B cell (primary cell): ENCODE data around the gene PTGER2. TPM values are rescaled to one million over a fixed set of nuclear protein-coding genes. Genes with fewer than 3 reads are reported as not detected.

ENCODE experiments used
- ATAC-seq: fragments of 200-7000 bp; cut with Tn5 transposase; one replicate; pipeline ENCODE4 v1.10.0; 2021; ENCODE audit warnings: low read depth, mild to moderate bottlenecking, moderate number of reproducible peaks, moderate library complexity
- CTCF ChIA-PET: fragments of 350-600 bp; sonication (Branson Sonifier 250); formaldehyde crosslinking; loops from one replicate; lab custom pipeline; 2021; ENCODE audit warnings: antibody characterized with exemption, inconsistent platforms; lab: Charles Lee
- POLR2A ChIA-PET: fragments of 350-600 bp; sonication (Branson Sonifier 250); formaldehyde crosslinking; loops from one replicate; lab custom pipeline; 2021; ENCODE audit warnings: antibody characterized with exemption; lab: Charles Lee
- DNase-seq: peaks from one replicate; pipeline ENCODE4 v3.0.0; 2013
- H2AFZ ChIP-seq: 2 replicates; pipeline ENCODE4 v1.6.1; 2012; ENCODE audit warnings: mild to moderate bottlenecking, low read depth, low read length; ENCODE audit not compliant: insufficient read depth, poor library complexity, severe bottlenecking
- H3K27ac ChIP-seq, 2 donors: 1 replicate in 1 of 2; 2 replicates in 1 of 2; pipeline ENCODE4 v1.5.1; 2012 to 2013; ENCODE audit warnings: low read length in 2 of 2, mild to moderate bottlenecking in 2 of 2, moderate library complexity in 1 of 2
- H3K27me3 ChIP-seq, 4 experiments: fragments of 200-600 bp in 1 of 4; sonication (generic) in 1 of 4; replicated peaks in 1 of 4; 1 replicate in 2 of 4; 2 replicates in 2 of 4; pipeline versions ENCODE4 v1.6.1 to v1.7.0; 2013 to 2016; ENCODE audit warnings: low read length in 3 of 4, mild to moderate bottlenecking in 2 of 4, mixed read lengths in 1 of 4, moderate library complexity in 1 of 4; ENCODE audit not compliant: insufficient read depth in 4 of 4, control insufficient read depth in 3 of 4; ENCODE audit errors: control extremely low read depth in 1 of 4
- H3K36me3 ChIP-seq, 2 experiments: replicated peaks in 1 of 2; 1 replicate in 1 of 2; 2 replicates in 1 of 2; pipeline versions ENCODE4 v1.6.1 to v1.7.1; 2013; ENCODE audit warnings: low read length in 1 of 2; ENCODE audit not compliant: insufficient read depth in 2 of 2, control insufficient read depth in 1 of 2; ENCODE audit errors: control extremely low read depth in 1 of 2, extremely low read depth in 1 of 2
- H3K4me1 ChIP-seq, 2 donors: fragments of 200-600 bp in 1 of 2; sonication (generic) in 1 of 2; 1 replicate in 1 of 2; 2 replicates in 1 of 2; pipeline versions ENCODE4 v1.5.1 to v1.6.1; 2013 to 2017; ENCODE audit warnings: low read length in 2 of 2; ENCODE audit not compliant: control insufficient read depth in 2 of 2, insufficient read depth in 2 of 2
- H3K4me2 ChIP-seq: replicated peaks from 2 replicates; pipeline ENCODE3; 2012; ENCODE audit warnings: mild to moderate bottlenecking, low read depth, low read length; ENCODE audit not compliant: poor library complexity, severe bottlenecking
- H3K4me3 ChIP-seq, 5 experiments: fragments of 200-600 bp in 1 of 5; sonication (generic) in 1 of 5; 1 replicate in 3 of 5; 2 replicates in 2 of 5; pipeline versions ENCODE4 v1.5.1 to v1.7.0; 2011 to 2016; ENCODE audit warnings: low read length in 4 of 5, mild to moderate bottlenecking in 4 of 5, low read depth in 2 of 5, control low read depth in 1 of 5, moderate library complexity in 1 of 5; ENCODE audit not compliant: insufficient read depth in 1 of 5; ENCODE audit errors: control extremely low read depth in 1 of 5, extremely low read depth in 1 of 5
- H3K79me2 ChIP-seq: fragments of 200-600 bp; sonication (generic); one replicate; pipeline ENCODE4 v1.6.0; 2016; ENCODE audit warnings: low read length; ENCODE audit not compliant: control insufficient read depth, insufficient read depth
- H3K9ac ChIP-seq: fragments of 200-600 bp; sonication (generic); 2 replicates; pipeline ENCODE4 v1.6.1; 2017; ENCODE audit warnings: mild to moderate bottlenecking, low read length, moderate library complexity
- H3K9me3 ChIP-seq, 3 donors: one replicate each; pipeline versions ENCODE4 v1.6.1 to v1.7.1; 2013; ENCODE audit warnings: low read length in 2 of 3; ENCODE audit not compliant: control insufficient read depth in 2 of 3, insufficient read depth in 1 of 3; ENCODE audit errors: control extremely low read depth in 1 of 3
- H4K20me1 ChIP-seq: 2 replicates; pipeline ENCODE4 v1.6.0; 2012; ENCODE audit warnings: mild to moderate bottlenecking, low read length; ENCODE audit not compliant: insufficient read depth, control insufficient read depth, poor library complexity, severe bottlenecking
- H3K27ac Mint-ChIP-seq: one replicate; pipeline ENCODE4 v1.8.0; 2021; ENCODE audit warnings: mixed read lengths
- H3K27me3 Mint-ChIP-seq: one replicate; pipeline ENCODE4 v1.8.0; 2021; ENCODE audit warnings: mixed read lengths
- H3K4me1 Mint-ChIP-seq: one replicate; pipeline ENCODE4 v1.8.0; 2021; ENCODE audit warnings: mixed read lengths
- H3K4me3 Mint-ChIP-seq: one replicate; pipeline ENCODE4 v1.8.0; 2021; ENCODE audit warnings: mixed read lengths
- H3K9me3 Mint-ChIP-seq: one replicate; pipeline ENCODE4 v1.8.0; 2022; ENCODE audit warnings: mixed read lengths; ENCODE audit not compliant: insufficient read depth
- EZH2 ChIP-seq: IDR thresholded peaks from 2 replicates; pipeline ENCODE4 v1.6.1; 2012; ENCODE audit warnings: borderline replicate concordance, low read depth, mild to moderate bottlenecking, moderate library complexity, low read length; ENCODE audit not compliant: insufficient read depth, poor library complexity, severe bottlenecking
- WGBS: methylation state at CpG from one replicate; pipeline ENCODE4 v1.1.5; 2013; ENCODE audit warnings: missing lambda C conversion rate; ENCODE audit not compliant: insufficient coverage; 5-methylcytosine and 5-hydroxymethylcytosine counted together
- intact Hi-C: fragments of 100-400 bp; cut with micrococcal nuclease; formaldehyde crosslinking; loops from one replicate; pipeline ENCODE4 v1.10.0; 2022
- polyA plus RNA-seq: library from polyadenylated mRNA; depleted of rRNA; stranded (reverse); fragments of >200 nt; gene quantifications from 2 replicates; pipeline ENCODE4 v1.2.3, GENCODE V29; 2012
- total RNA-seq, 2 donors: library from RNA; stranded (reverse); fragments of 120-200 nt in 1 of 2; gene quantifications; 1 replicate in 1 of 2; 2 replicates in 1 of 2; pipeline versions ENCODE4 v1.2.3 to v1.2.4, GENCODE V29; 2013 to 2022
- TF ChIP-seq, protein P1 (sequence below): fragments of 200-600 bp; IDR thresholded peaks from one replicate; pipeline ENCODE4 v1.8.0; 2022; ENCODE audit warnings: antibody characterized with exemption, mild to moderate bottlenecking

Gene PTGER2
- total and polyA plus RNA-seq, 2 donors (not counting 1 experiment from before 2014, with no cell fraction given): 0.32 to 0.92 TPM

DNA sequence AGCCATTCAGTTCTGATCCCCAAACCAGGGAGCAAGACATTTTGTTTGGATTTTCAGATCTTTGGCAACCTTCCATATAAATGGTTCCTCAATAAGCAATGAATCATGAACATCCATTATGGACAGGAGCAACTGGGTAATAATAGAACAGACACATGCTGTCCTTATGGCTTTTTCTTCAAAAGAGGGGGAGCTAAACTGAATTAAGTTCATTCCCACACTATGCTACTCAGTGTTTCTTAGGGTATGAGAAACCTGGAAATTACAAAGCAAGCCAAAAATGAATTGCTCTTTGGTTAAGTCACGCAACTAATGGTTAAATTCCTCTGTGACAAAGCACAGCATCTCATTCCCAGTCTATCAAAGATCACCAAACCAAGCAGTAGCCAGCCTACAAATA, 51.0 kb downstream of the PTGER2 start:
- Histone ChIP-seq H3K79me2 (no peaks in the 10 kb centered on the region), H3K36me3 (no peaks in the 10 kb centered on the region), H3K9me3 (no peaks in the 10 kb centered on the region), H4K20me1 (no peaks in the 10 kb centered on the region), H3K9ac (no peak overlapping the region), H3K27ac (no peak overlapping the region), H2AFZ (no peak overlapping the region), H3K27me3 (peaks cover 0 to 5% (median 0%) of the 10 kb centered on the region in 4 experiments), H3K4me2 (no peak overlapping the region), H3K4me3 (no peak overlapping the region), H3K4me1 (no peaks in the 10 kb centered on the region)
- WGBS: 70% methylated on average over 1 of the region's 1 CpG
- Mint-ChIP-seq H3K4me3 (no peak overlapping the region), H3K4me1 (no peaks in the 10 kb centered on the region), H3K27ac (no peak overlapping the region), H3K27me3 (peaks cover 11% of the 10 kb centered on the region), H3K9me3 (no peaks in the 10 kb centered on the region)
- CTCF ChIA-PET: no interaction called here
- intact Hi-C loops: no loop called here
- no peak for DNase-seq
- no peak for ATAC-seq
- POLR2A ChIA-PET: no interaction called here
- no peak for TF ChIP-seq EZH2
- TF ChIP-seq, protein P1, sequence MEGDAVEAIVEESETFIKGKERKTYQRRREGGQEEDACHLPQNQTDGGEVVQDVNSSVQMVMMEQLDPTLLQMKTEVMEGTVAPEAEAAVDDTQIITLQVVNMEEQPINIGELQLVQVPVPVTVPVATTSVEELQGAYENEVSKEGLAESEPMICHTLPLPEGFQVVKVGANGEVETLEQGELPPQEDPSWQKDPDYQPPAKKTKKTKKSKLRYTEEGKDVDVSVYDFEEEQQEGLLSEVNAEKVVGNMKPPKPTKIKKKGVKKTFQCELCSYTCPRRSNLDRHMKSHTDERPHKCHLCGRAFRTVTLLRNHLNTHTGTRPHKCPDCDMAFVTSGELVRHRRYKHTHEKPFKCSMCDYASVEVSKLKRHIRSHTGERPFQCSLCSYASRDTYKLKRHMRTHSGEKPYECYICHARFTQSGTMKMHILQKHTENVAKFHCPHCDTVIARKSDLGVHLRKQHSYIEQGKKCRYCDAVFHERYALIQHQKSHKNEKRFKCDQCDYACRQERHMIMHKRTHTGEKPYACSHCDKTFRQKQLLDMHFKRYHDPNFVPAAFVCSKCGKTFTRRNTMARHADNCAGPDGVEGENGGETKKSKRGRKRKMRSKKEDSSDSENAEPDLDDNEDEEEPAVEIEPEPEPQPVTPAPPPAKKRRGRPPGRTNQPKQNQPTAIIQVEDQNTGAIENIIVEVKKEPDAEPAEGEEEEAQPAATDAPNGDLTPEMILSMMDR: no peak

DNA sequence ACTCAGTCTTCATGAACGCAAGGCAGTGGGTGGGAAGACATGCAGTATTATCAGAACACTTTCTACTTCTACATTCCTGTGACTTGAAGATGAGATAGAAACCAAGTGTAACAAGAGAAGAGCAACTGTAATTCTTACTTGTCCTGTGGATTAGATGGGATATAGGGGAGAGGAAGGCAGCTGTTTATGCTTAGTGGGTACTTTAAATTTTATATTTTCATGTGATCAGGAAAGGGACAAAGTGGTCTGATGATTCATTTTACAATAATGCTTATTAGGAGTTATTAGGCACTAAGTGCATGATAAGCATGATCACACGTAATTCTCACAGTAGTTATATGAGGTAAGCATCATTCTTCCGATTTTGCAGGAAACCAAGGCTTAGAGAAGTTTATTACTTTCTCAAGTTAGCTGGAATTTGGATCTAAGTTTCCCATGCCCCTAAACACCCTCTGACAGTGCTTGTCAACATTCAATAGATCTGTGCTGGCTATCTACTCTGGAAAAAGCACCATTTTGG, 52.7 kb downstream of the PTGER2 start:
- H3K4me3 ChIP-seq: no peak overlapping the region
- peaks cover 0 to 5% (median 1%) of the 10 kb centered on the region in 4 experiments for H3K27me3 ChIP-seq
- no peaks in the 10 kb centered on the region for H3K9me3 ChIP-seq
- no peak overlapping the region for H3K4me2 ChIP-seq
- TF ChIP-seq, protein P1: no peak
- no peak for TF ChIP-seq EZH2
- H3K27me3 Mint-ChIP-seq: peaks cover 7% of the 10 kb centered on the region
- H3K27ac ChIP-seq: no peak overlapping the region
- H4K20me1 ChIP-seq: no peaks in the 10 kb centered on the region
- H3K4me1 Mint-ChIP-seq: no peaks in the 10 kb centered on the region
- 83% methylated on average over 1 of the region's 3 CpGs for WGBS
- H3K9ac ChIP-seq: no peak overlapping the region
- H3K79me2 ChIP-seq: no peaks in the 10 kb centered on the region
- H3K27ac Mint-ChIP-seq: no peak overlapping the region
- CTCF ChIA-PET: no interaction called here
- POLR2A ChIA-PET: no interaction called here
- no peaks in the 10 kb centered on the region for H3K36me3 ChIP-seq
- H3K4me1 ChIP-seq: no peaks in the 10 kb centered on the region
- no peak overlapping the region for H3K4me3 Mint-ChIP-seq
- no peak for DNase-seq
- intact Hi-C loops: no loop called here
- no peak for ATAC-seq
- H2AFZ ChIP-seq: no peak overlapping the region
- H3K9me3 Mint-ChIP-seq: no peaks in the 10 kb centered on the region
